ENCODE results near the gene LRBA.
"Not testable (repeated sequence)": the region's sequence is repeated elsewhere in the genome, so short reads cannot be mapped to it uniquely, and the experiment has no call there.

Gene LRBA

DNA sequence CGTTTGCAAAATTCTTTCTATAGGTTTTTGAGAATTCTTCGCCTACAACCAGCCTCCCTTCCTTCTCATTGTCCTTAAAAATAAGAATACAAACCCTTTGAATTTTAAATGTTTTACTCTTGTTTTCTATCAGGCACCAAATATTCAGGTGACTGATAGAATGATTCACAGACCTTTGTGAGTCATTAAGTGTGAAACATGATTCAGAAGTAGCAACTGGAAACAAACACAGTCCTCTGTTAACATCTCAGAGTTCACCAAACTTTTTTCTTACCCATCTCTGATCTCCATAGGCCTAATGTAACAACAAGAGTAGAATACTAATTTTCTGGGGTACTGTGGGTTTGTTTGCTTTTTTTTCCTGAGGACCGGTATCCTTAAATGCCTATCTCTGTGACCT is 496.5 kb downstream of the LRBA start:
- TF ChIP-seq, protein P1, sequence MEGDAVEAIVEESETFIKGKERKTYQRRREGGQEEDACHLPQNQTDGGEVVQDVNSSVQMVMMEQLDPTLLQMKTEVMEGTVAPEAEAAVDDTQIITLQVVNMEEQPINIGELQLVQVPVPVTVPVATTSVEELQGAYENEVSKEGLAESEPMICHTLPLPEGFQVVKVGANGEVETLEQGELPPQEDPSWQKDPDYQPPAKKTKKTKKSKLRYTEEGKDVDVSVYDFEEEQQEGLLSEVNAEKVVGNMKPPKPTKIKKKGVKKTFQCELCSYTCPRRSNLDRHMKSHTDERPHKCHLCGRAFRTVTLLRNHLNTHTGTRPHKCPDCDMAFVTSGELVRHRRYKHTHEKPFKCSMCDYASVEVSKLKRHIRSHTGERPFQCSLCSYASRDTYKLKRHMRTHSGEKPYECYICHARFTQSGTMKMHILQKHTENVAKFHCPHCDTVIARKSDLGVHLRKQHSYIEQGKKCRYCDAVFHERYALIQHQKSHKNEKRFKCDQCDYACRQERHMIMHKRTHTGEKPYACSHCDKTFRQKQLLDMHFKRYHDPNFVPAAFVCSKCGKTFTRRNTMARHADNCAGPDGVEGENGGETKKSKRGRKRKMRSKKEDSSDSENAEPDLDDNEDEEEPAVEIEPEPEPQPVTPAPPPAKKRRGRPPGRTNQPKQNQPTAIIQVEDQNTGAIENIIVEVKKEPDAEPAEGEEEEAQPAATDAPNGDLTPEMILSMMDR (IDR thresholded peaks at IDR 0.05): no peak
- DNase-seq (ENCODE audit: low spot score): no peak
- no peak overlapping the region for H3K4me3 ChIP-seq
- H3K27ac ChIP-seq: no peak overlapping the region

DNA sequence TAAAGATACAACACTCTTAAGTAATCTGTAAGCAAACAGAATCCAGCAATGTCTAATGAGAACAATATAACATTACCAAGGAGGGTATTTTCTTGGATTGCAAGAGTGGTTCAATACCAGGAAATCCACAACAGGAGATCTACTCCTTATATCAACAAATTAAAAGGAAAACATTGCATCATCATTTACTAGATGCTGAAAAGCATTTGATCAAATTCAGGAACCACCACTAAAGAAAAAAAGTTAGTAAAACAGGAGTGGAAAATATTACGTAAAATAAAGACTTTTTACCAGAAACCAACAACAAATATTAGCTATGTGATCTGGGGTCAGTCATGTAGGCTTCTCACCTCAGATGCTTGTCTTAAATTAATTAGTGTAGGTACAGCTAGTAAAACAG is 499.9 kb downstream of the LRBA start:
- Histone ChIP-seq H3K27ac (no peak overlapping the region), H3K4me3 (no peak overlapping the region)
- DNase-seq (ENCODE audit: low spot score): no peak
- TF ChIP-seq, protein P1 (IDR thresholded peaks at IDR 0.05): no peak

DNA sequence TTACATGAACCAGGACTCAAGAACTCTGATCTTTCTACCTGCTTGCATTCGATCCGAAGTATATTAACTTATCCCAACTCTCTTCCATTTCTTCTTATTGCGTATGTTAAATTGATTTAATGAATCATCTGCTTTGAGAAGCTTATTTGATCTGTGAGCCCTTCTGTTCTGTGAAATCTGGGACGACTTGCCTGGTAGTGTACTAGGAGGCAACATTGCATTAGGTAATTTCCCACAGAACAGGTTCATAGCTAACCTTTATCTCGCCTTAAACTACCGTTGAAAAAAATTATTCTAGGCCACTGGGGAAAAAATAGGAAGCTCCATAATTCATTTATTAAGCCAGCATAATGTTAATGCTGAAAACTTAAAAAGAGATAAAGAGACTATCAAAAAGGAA is 500.4 kb downstream of the LRBA start:
- DNase-seq (ENCODE audit: low spot score): no peak
- TF ChIP-seq, protein P1 (IDR thresholded peaks at IDR 0.05): no peak
- no peak overlapping the region for H3K27ac ChIP-seq
- no peak overlapping the region for H3K4me3 ChIP-seq

DNA sequence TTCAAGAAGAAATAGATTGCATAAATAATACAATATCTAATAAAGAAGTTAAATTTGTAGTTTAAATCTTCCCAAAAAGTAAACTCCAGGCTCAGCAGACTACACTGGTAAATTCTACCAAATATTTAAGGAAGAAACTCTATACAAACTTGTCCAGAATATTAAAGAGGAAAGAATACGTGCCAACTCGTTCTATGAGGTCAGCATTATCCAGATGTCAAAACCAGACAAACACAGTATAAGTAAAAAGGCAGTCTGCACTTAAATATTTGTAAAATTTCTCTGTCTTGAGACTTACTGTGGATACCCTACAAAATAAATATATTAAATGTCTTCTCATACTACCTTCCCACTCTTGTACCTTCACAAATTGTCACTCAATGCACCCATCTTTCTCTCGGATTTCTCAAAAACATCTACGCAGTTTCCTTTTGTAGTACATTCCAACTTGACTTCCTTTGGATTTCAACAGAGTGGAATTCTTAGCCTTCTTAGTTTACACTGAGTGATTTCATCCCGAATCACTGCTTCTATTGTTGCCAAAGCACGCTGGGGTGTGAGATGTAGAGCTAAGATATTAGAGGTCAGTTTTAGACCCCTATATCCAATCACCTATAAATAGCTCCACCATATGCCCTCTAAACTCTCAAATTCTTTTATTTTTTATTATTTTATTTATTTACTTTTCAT is 504.8 kb downstream of the LRBA start:
- no peak for DNase-seq (ENCODE audit: low spot score)
- Histone ChIP-seq H3K4me3 (no peak overlapping the region), H3K27ac (no peak overlapping the region)
- TF ChIP-seq, protein P1 (IDR thresholded peaks at IDR 0.05): no peak

DNA sequence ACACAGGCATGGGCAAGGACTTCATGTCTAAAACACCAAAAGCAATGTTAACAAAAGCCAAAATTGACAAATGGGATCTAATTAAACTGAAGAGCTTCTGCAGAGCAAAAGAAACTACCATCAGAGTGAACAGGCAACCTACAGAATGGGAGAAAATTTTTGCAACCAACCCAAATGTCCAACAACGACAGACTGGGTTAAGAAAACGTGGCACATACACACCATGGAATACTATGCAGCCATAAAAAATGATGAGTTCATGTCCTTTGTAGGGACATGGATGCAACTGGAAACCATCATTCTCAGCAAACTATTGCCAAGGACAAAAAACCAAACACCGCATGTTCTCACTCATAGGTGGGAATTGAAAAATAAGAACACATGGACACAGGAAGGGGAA is 507.4 kb downstream of the LRBA start:
- DNase-seq (ENCODE audit: low spot score); H3K27ac ChIP-seq: not testable (repeated sequence)

DNA sequence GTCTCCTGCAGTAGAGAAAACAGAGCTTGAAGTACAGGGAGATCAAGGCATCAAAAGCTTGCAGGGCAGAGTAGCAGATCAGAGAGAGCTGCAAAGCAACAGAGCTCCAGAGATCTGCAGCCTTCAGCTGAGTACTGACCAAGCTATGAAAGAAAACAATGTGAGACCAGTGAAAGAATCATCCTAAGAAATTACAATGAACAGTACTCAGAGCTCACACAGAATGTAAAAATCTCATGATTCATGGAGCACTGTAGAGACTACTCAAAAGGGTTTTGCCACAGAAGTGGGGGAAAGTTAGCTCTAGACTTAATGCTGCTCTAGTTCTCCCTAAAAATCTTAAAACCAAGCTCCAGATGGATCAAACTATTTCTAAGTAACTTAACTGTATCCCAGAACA is 513.1 kb downstream of the LRBA start:
- Histone ChIP-seq H3K4me3 (no peak overlapping the region), H3K27ac (no peak overlapping the region)
- TF ChIP-seq, protein P1 (IDR thresholded peaks at IDR 0.05): no peak
- no peak for DNase-seq (ENCODE audit: low spot score)

More for the DNA sequence above, 507.4 kb downstream of the LRBA start:
- H3K4me3 ChIP-seq: not testable (repeated sequence)

DNA sequence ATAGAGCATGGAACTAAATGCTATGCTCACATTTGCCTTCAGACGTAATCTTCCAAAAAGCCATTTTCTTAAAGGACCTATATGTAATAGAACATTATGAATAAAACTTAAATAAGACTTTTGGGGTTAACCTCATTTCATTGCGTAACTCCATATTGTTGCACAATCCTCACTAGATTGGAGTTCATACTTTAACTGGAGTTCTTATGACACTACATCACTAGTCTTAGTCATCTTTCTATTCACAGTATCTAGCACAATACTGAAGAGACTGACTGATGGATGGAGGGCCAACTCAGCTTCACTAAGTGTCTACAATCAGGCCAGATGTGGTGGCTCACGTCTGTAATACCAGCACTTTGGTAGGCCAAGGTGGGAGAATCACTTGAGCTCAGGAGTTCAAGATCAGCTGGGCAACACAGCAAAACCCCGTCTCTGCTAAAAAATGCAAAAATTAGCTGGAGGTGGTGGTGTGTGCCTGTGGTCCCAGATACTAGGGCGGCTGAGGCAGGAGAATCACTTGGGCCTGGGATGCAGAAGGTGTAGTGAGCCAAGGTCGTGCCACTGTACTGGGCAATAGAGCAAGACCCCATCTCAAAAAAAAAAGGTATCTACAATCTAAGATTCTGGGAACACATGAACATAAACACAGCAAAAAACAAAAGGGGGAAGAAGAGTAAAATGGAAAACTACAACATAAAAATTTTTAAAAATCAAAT is 513.9 kb downstream of the LRBA start:
- Histone ChIP-seq H3K27ac (no peak overlapping the region), H3K4me3 (no peak overlapping the region)
- TF ChIP-seq, protein P1 (IDR thresholded peaks at IDR 0.05): no peak
- no peak for DNase-seq (ENCODE audit: low spot score)
